Right lobe of liver (tissue), 6 donors: ENCODE results near the gene PPP1R37. TPM values are rescaled to one million over a fixed set of nuclear protein-coding genes. Genes with fewer than 3 reads are reported as not detected.
A peak's percentile ranks its signal among the peaks of the same experiment; 100 is the strongest.

Experiments
- ATAC-seq, 4 donors: fragments of 200-7000 bp; cut with Tn5 transposase; one replicate each; pipeline ENCODE4 v1.9.1; 2020; ENCODE audit warnings: mild to moderate bottlenecking in 4 of 4, moderate library complexity in 4 of 4
- DNase-seq, 3 donors: peaks; one replicate each; pipeline ENCODE4 v3.0.0-alpha.2; 2020
- H3K27ac ChIP-seq, 3 donors: fragments of 200-600 bp; one replicate each; pipeline ENCODE4 v1.8.0; 2022
- H3K27me3 ChIP-seq, 2 donors: fragments of 200-600 bp; one replicate each; pipeline ENCODE4 v1.8.0; 2022
- H3K36me3 ChIP-seq, 4 donors: fragments of 200-600 bp; sonication (generic) in 1 of 4; one replicate each; pipeline versions ENCODE4 v1.5.1 to v1.8.0; 2017 to 2022; ENCODE audit warnings: control low read depth in 1 of 4
- H3K4me1 ChIP-seq, 4 donors: fragments of 200-600 bp; sonication (generic) in 1 of 4; one replicate each; pipeline versions ENCODE4 v1.5.1 to v1.8.0; 2017 to 2022; ENCODE audit warnings: control low read depth in 1 of 4
- H3K4me3 ChIP-seq, 3 donors: fragments of 200-600 bp; one replicate each; pipeline ENCODE4 v1.8.0; 2022
- H3K9me3 ChIP-seq, 4 donors: fragments of 200-600 bp; sonication (generic) in 1 of 4; one replicate each; pipeline versions ENCODE4 v1.5.1 to v1.8.0; 2017 to 2022; ENCODE audit warnings: control low read depth in 1 of 4
- POLR2A ChIP-seq: fragments of 450-650 bp; IDR thresholded peaks from one replicate; pipeline ENCODE4 v1.6.1; 2017; ENCODE audit warnings: antibody characterized with exemption, mild to moderate bottlenecking
- WGBS: methylation state at CpG from one replicate; pipeline ENCODE4 v1.1.6; 2018; ENCODE audit warnings: low coverage, low lambda C conversion rate; ENCODE audit not compliant: insufficient coverage; ENCODE audit errors: missing lambda C conversion rate; 5-methylcytosine and 5-hydroxymethylcytosine counted together
- intact Hi-C, 2 donors: fragments of 100-400 bp; cut with DNase I; formaldehyde crosslinking; loops; one replicate each; pipeline versions ENCODE4 v1.11.2 to v1.14.1; 2022
- total RNA-seq, 6 experiments: library from RNA; depleted of rRNA in 2 of 6; stranded (reverse); fragments of >200 nt in 2 of 6; fragmentation: NEBNext Ultra II Directional in 3 of 6; extraction: Animal tissue kit (Norgen Biotek cat#: 25700) in 3 of 6; gene quantifications; one replicate each; pipeline versions ENCODE4 v1.1.0 to v1.2.4, GENCODE V29; 2016 to 2023
- TF ChIP-seq, protein P1 (sequence below), 4 donors: fragments of 200-600 bp in 3 of 4; fragments of 450-650 bp in 1 of 4; IDR thresholded peaks; one replicate each; pipeline versions ENCODE4 v1.5.1 to v1.8.0; 2016 to 2022; ENCODE audit warnings: antibody characterized with exemption in 4 of 4, mild to moderate bottlenecking in 2 of 4
- donor health status: DM: no; HTN: yes; CAD: no.
- donor health status: DM: no; HTN: no; CAD: no.
- donor health status: DM: no; HTN: no; CAD: no.
- donor health status: DM: no; HTN: yes; CAD: no.
- donor health status: DM: no; HTN: yes; CAD: no.

PPP1R37 gene
- total RNA-seq, 6 experiments from 2014 or later = 10.1 to 14.3 (median 11.0) TPM

DNA sequence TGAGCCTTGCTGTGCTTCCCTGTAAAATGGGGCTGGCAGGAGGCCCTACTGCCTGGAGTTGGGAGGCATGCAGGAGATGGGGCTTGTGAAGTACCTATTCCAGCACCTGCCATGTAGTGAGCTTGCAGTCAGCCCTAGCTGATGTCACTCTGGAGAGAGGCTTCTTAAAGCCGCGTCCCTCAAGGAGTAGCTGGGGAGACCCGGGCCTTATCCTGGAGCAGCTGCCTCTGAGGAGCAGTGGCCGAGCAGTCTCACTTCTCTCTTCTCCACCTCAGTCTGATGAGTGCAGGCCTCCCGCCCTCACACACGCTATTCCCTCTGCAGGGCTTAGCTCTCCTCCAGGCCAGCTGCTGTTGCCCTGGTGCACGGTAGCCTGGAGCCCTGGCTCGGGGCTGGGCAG lies 36.1 kb upstream of the PPP1R37 start:
- DNase-seq (no peak), ATAC-seq (no peak)
- Histone ChIP-seq H3K27ac (no peak overlapping the region), H3K4me1 (no peaks in the 10 kb centered on the region), H3K9me3 (no peaks in the 10 kb centered on the region), H3K27me3 (no peaks in the 10 kb centered on the region), H3K36me3 (peaks cover 27 to 92% (median 54%) of the 10 kb centered on the region in 4 donors), H3K4me3 (no peak overlapping the region)
- WGBS = 83% methylated on average over 4 of the region's 8 CpGs
- TF ChIP-seq, protein P1, sequence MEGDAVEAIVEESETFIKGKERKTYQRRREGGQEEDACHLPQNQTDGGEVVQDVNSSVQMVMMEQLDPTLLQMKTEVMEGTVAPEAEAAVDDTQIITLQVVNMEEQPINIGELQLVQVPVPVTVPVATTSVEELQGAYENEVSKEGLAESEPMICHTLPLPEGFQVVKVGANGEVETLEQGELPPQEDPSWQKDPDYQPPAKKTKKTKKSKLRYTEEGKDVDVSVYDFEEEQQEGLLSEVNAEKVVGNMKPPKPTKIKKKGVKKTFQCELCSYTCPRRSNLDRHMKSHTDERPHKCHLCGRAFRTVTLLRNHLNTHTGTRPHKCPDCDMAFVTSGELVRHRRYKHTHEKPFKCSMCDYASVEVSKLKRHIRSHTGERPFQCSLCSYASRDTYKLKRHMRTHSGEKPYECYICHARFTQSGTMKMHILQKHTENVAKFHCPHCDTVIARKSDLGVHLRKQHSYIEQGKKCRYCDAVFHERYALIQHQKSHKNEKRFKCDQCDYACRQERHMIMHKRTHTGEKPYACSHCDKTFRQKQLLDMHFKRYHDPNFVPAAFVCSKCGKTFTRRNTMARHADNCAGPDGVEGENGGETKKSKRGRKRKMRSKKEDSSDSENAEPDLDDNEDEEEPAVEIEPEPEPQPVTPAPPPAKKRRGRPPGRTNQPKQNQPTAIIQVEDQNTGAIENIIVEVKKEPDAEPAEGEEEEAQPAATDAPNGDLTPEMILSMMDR (IDR thresholded peaks at IDR 0.05) = no peak
- intact Hi-C loops = loop anchor here in 1 of 2 donors (5.0 kb wide), 1 partner anchor 35 kb away; no protein-coding TSS in a partner anchor

DNA sequence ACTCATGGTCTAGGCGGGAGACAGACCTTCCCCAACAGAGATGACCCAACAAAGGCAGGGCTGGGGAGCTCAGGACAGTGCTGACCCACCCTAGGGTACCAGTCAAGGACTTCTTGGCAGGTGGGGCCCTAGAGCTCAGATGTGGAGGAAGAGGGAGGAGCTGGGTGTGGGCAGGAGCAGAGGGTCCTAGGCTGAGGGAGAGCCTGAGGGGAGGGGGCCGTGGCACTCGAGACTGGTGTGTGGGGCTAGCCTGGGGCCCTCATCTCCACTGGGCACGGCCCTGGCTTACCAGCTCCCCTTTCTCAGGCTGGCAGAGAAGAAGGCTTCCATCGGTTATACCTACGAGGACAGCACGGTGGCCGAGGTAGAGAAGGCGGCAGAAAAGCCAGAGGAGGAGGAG lies 35.5 kb upstream of the PPP1R37 start:
- intact Hi-C loops = loop anchor here in 1 of 2 donors (5.0 kb wide), 1 partner anchor 35 kb away; no protein-coding TSS in a partner anchor
- no peak for DNase-seq
- H3K36me3 ChIP-seq = peaks cover 24 to 92% (median 51%) of the 10 kb centered on the region in 4 donors

DNA sequence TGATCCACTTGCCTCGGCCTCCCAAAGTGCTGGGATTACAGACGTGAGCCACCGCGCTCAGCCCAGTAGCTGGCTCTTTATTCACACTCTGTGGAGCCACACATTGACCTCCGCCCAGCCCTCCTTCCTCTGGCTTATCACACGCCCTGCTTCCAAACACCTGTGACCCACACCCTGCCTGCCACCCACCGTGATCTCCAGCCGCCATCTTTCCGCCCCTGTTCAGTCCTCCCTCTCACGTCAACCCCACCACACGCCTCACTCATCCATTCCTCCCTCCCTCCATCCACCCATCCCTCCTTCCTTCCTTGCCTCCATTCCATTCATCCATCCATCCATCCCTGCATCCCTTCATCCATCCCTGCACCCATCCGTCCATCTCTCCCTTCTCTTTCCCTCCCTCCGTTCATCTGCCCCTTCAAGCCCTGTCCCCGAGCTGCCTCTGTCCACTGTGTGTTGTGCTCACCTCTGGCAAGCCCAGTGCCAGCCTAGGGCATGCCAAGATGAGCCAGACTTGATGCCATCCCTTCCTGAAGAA lies 34.3 kb upstream of the PPP1R37 start:
- ATAC-seq = peak in 1 of 4 donors; percentile 20
- intact Hi-C loops = loop anchor here in 1 of 2 donors (5.0 kb wide), 1 partner anchor 36 kb away; no protein-coding TSS in a partner anchor
- DNase-seq = no peak
- WGBS = 82% methylated on average over 14 of the region's 14 CpGs
- Histone ChIP-seq H3K9me3 (no peaks in the 10 kb centered on the region), H3K4me3 (no peak overlapping the region), H3K36me3 (peaks cover 25 to 96% (median 48%) of the 10 kb centered on the region in 4 donors), H3K27ac (no peak overlapping the region), H3K4me1 (no peaks in the 10 kb centered on the region), H3K27me3 (no peaks in the 10 kb centered on the region)
- TF ChIP-seq, protein P1 (IDR thresholded peaks at IDR 0.05) = no peak
- no peak for TF ChIP-seq POLR2A

More for the DNA sequence above, 35.5 kb upstream of the PPP1R37 start:
- TF ChIP-seq, protein P1 (IDR thresholded peaks at IDR 0.05) = no peak
- no peak for TF ChIP-seq POLR2A
- 100% methylated on average over 1 of the region's 9 CpGs for WGBS
- Histone ChIP-seq H3K4me3 (no peak overlapping the region), H3K4me1 (no peaks in the 10 kb centered on the region), H3K27me3 (no peaks in the 10 kb centered on the region), H3K9me3 (no peaks in the 10 kb centered on the region), H3K27ac (no peak overlapping the region)
- ATAC-seq = peak in 1 of 4 donors; percentile 9

DNA sequence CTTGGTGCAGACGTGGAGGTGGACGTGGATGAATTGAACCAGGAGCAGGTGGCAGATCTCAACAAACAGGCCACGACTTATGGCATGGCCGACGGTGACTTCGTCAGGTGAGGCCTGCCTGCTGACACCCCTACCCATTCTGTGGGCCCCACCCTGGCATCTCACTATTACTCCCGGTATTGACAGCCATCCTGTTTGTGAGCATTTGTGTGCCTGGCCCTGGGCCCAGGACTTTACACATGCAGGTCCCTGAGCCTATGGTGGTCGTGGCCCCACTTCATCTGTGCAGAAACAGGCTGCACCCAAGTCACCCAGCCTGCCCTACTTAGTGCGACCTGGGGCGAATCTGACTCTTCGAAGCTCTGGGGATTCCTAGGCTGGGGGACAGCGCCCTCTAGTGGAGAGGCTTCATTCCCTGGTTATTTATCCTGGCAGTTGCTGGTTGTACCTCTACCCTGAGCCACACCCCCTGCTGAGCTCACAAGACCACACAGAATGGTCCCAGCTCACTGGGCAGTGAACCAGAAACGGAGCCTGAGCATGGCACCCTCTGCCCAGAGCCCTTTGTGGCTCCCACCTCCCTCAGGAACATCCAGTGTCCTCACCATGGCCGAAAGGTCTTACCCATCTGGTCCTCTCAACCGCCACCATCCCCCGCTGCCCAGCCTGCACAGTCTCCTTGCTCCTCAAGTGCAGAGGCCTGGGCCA lies 33.6 kb upstream of the PPP1R37 start:
- TF ChIP-seq, protein P1 (IDR thresholded peaks at IDR 0.05) = peak; percentile 86 to 93 (median 89)
- no peak for TF ChIP-seq POLR2A
- intact Hi-C loops = loop anchor here in 1 of 2 donors (5.0 kb wide), 1 partner anchor 37 kb away; no protein-coding TSS in a partner anchor
- DNase-seq (peak; percentile 73 to 80 (median 74)), ATAC-seq (peak; percentile 78 to 94 (median 88))
- H3K4me1 ChIP-seq = no peaks in the 10 kb centered on the region
- no peak overlapping the region for H3K4me3 ChIP-seq
- no peaks in the 10 kb centered on the region for H3K9me3 ChIP-seq
- peaks cover 25 to 96% (median 49%) of the 10 kb centered on the region in 4 donors for H3K36me3 ChIP-seq
- 40% methylated on average over 3 of the region's 16 CpGs for WGBS
- H3K27ac ChIP-seq = no peak overlapping the region
- H3K27me3 ChIP-seq = no peaks in the 10 kb centered on the region
